H1 (cell line): ENCODE results near the gene OLR1. TPM values are rescaled to one million over a fixed set of nuclear protein-coding genes. Genes with fewer than 3 reads are reported as not detected.

Source experiments
- CTCF ChIA-PET: fragments of 300-600 bp; sonication (Branson Sonifier 250); formaldehyde crosslinking; loops from one replicate; lab custom pipeline; 2021; ENCODE audit not compliant: partially characterized antibody; lab: Charles Lee
- POLR2A ChIA-PET: fragments of 300-600 bp; sonication (Branson Sonifier 250); formaldehyde crosslinking; loops from one replicate; lab custom pipeline; 2021; ENCODE audit warnings: inconsistent platforms; ENCODE audit not compliant: partially characterized antibody; lab: Charles Lee
- DNase-seq, 2 experiments: peaks; one replicate each; pipeline versions ENCODE4 v3.0.0 to v3.0.0-alpha.2; 2010 to 2022; ENCODE audit warnings: low spot score in 2 of 2, low read depth in 1 of 2, mixed read lengths in 1 of 2
- FAIRE-seq: peaks from 2 replicates; lab custom pipeline; 2011; peaks lifted over from hg19 to GRCh38; lab: Jason Lieb, UNC
- H2AFZ ChIP-seq: 2 replicates; pipeline ENCODE4 v1.8.1; 2012; ENCODE audit warnings: low read length, inconsistent platforms
- H2AK5ac ChIP-seq: 2 replicates; pipeline ENCODE4 v1.6.1; 2013; ENCODE audit warnings: low read depth, low read length
- H2BK120ac ChIP-seq: replicated peaks from 2 replicates; pipeline ENCODE3; 2013; ENCODE audit warnings: low read depth, low read length, inconsistent platforms
- H2BK12ac ChIP-seq: 2 replicates; pipeline ENCODE4 v1.6.1; 2013; ENCODE audit warnings: low read depth, low read length
- H2BK15ac ChIP-seq: 2 replicates; pipeline ENCODE4 v1.6.1; 2013; ENCODE audit warnings: low read length
- H2BK20ac ChIP-seq: 2 replicates; pipeline ENCODE4 v1.6.1; 2013; ENCODE audit warnings: low read length
- H2BK5ac ChIP-seq: 2 replicates; pipeline ENCODE4 v1.6.1; 2013; ENCODE audit warnings: low read depth, low read length
- H3K14ac ChIP-seq: 2 replicates; pipeline ENCODE4 v1.6.1; 2013; ENCODE audit warnings: inconsistent platforms; ENCODE audit not compliant: insufficient read length
- H3K18ac ChIP-seq: 2 replicates; pipeline ENCODE4 v1.6.1; 2013; ENCODE audit warnings: low read length; ENCODE audit errors: extremely low read depth
- H3K23ac ChIP-seq: 2 replicates; pipeline ENCODE4 v1.6.1; 2013; ENCODE audit warnings: inconsistent platforms; ENCODE audit not compliant: insufficient read length
- H3K23me2 ChIP-seq: 2 replicates; pipeline ENCODE4 v1.6.1; 2013; ENCODE audit warnings: low read depth, low read length
- H3K27ac ChIP-seq: 2 replicates; pipeline ENCODE4 v1.6.1; 2011; ENCODE audit warnings: low read depth, low read length, inconsistent platforms
- H3K27me3 ChIP-seq, 4 experiments: replicated peaks in 1 of 4; 1 replicate in 1 of 4; 2 replicates in 3 of 4; pipeline versions ENCODE4 v1.6.1 to v1.8.1; 2011 to 2013; ENCODE audit warnings: low read length in 3 of 4, mild to moderate bottlenecking in 3 of 4, inconsistent platforms in 2 of 4, mixed read lengths in 2 of 4, moderate library complexity in 1 of 4; ENCODE audit not compliant: control insufficient read depth in 3 of 4, insufficient read depth in 3 of 4; ENCODE audit errors: extremely low read depth in 1 of 4
- H3K36me3 ChIP-seq, 4 experiments: 2 replicates each; pipeline versions ENCODE4 v1.6.1 to v1.8.1; 2011 to 2013; ENCODE audit warnings: mild to moderate bottlenecking in 4 of 4, low read length in 3 of 4, moderate library complexity in 2 of 4, control low read depth in 1 of 4, inconsistent platforms in 1 of 4; ENCODE audit not compliant: insufficient read depth in 4 of 4, control insufficient read depth in 2 of 4
- H3K4ac ChIP-seq: replicated peaks from 2 replicates; pipeline ENCODE3; 2013; ENCODE audit warnings: low read length, low read depth, mixed read lengths, inconsistent platforms; ENCODE audit not compliant: insufficient read length
- H3K4me1 ChIP-seq, 4 experiments: replicated peaks in 1 of 4; 1 replicate in 1 of 4; 2 replicates in 3 of 4; pipeline versions ENCODE4 v1.6.1 to v1.8.1; 2011 to 2013; ENCODE audit warnings: low read length in 3 of 4, inconsistent platforms in 2 of 4, mixed read lengths in 1 of 4; ENCODE audit not compliant: insufficient read depth in 4 of 4, control insufficient read depth in 3 of 4
- H3K4me2 ChIP-seq, 2 experiments: 2 replicates each; pipeline versions ENCODE4 v1.6.1 to v1.8.1; 2011 to 2013; ENCODE audit warnings: low read depth in 2 of 2, low read length in 2 of 2, control low read depth in 1 of 2, inconsistent platforms in 1 of 2, mild to moderate bottlenecking in 1 of 2; ENCODE audit not compliant: insufficient read depth in 1 of 2
- H3K4me3 ChIP-seq, 4 experiments: fragments of 200-600, 300-600 bp in 1 of 4; sonication (generic), shearing (Covaris generic), sonication (Bioruptor Twin) in 1 of 4; 2 replicates each; pipeline versions ENCODE4 v1.5.1 to v1.8.1; 2011 to 2016; ENCODE audit warnings: low read length in 4 of 4, low read depth in 3 of 4, control low read depth in 2 of 4, inconsistent platforms in 2 of 4, mild to moderate bottlenecking in 2 of 4, mixed read lengths in 1 of 4, moderate library complexity in 1 of 4; ENCODE audit not compliant: insufficient read depth in 2 of 4; ENCODE audit errors: extremely low read depth in 1 of 4
- H3K56ac ChIP-seq: replicated peaks from 2 replicates; pipeline ENCODE3; 2013; ENCODE audit warnings: low read depth, mild to moderate bottlenecking, mixed read lengths, low read length, inconsistent platforms; ENCODE audit not compliant: insufficient read length
- H3K79me1 ChIP-seq: 2 replicates; pipeline ENCODE4 v1.6.1; 2013; ENCODE audit warnings: low read depth, low read length, control low read depth
- H3K79me2 ChIP-seq, 2 experiments: 2 replicates each; pipeline versions ENCODE4 v1.6.1 to v1.8.1; 2012 to 2013; ENCODE audit warnings: low read length in 2 of 2, mild to moderate bottlenecking in 2 of 2, inconsistent platforms in 1 of 2; ENCODE audit not compliant: insufficient read depth in 2 of 2, control insufficient read depth in 1 of 2
- H3K9ac ChIP-seq, 4 experiments: replicated peaks in 1 of 4; 1 replicate in 1 of 4; 2 replicates in 3 of 4; pipeline versions ENCODE4 v1.6.1 to v1.8.1; 2011 to 2013; ENCODE audit warnings: low read depth in 3 of 4, low read length in 3 of 4, control low read depth in 2 of 4, mild to moderate bottlenecking in 2 of 4, moderate library complexity in 2 of 4, inconsistent platforms in 1 of 4; ENCODE audit errors: extremely low read depth in 1 of 4
- H3K9me3 ChIP-seq, 2 experiments: 2 replicates each; pipeline versions ENCODE4 v1.6.1 to v1.8.1; 2012 to 2013; ENCODE audit warnings: mild to moderate bottlenecking in 2 of 2, moderate library complexity in 2 of 2, control low read depth in 1 of 2, inconsistent platforms in 1 of 2, low read depth in 1 of 2, low read length in 1 of 2, mixed read lengths in 1 of 2; ENCODE audit not compliant: insufficient read depth in 2 of 2
- H4K20me1 ChIP-seq, 2 experiments: replicated peaks in 1 of 2; 2 replicates each; pipeline versions ENCODE3 to v1.8.1; 2011 to 2013; ENCODE audit warnings: inconsistent platforms in 2 of 2, low read length in 2 of 2, mild to moderate bottlenecking in 1 of 2; ENCODE audit not compliant: insufficient read depth in 2 of 2, control insufficient read depth in 1 of 2
- H4K5ac ChIP-seq: 2 replicates; pipeline ENCODE4 v1.6.1; 2013; ENCODE audit warnings: low read length, low read depth, mixed read lengths, inconsistent platforms; ENCODE audit not compliant: insufficient read length
- H4K8ac ChIP-seq: 2 replicates; pipeline ENCODE4 v1.8.0; 2013; ENCODE audit warnings: mild to moderate bottlenecking, moderate library complexity, low read length, inconsistent platforms; ENCODE audit not compliant: insufficient read depth; ENCODE audit errors: extremely low read depth
- H4K91ac ChIP-seq: replicated peaks from 2 replicates; pipeline ENCODE3; 2013; ENCODE audit warnings: low read length, mixed read lengths, inconsistent platforms; ENCODE audit not compliant: insufficient read length
- CEBPB ChIP-seq: IDR thresholded peaks from 2 replicates; pipeline ENCODE4 v1.6.1; 2012; ENCODE audit warnings: low read depth, low read length
- CREB1 ChIP-seq: IDR thresholded peaks from 2 replicates; pipeline ENCODE4 v1.6.1; 2012; ENCODE audit warnings: inconsistent platforms
- EGR1 ChIP-seq: IDR thresholded peaks from 2 replicates; pipeline ENCODE4 v1.6.1; 2011; ENCODE audit warnings: low read depth, low read length, borderline replicate concordance
- EP300 ChIP-seq, 2 experiments: IDR thresholded peaks; 1 replicate in 1 of 2; 2 replicates in 1 of 2; pipeline ENCODE4 v1.6.1; 2011 to 2012; ENCODE audit warnings: low read depth in 2 of 2, low read length in 2 of 2, mild to moderate bottlenecking in 2 of 2, borderline replicate concordance in 1 of 2, inconsistent platforms in 1 of 2, moderate library complexity in 1 of 2
- HDAC2 ChIP-seq, 2 experiments: fragments of 300-600 bp in 1 of 2; sonication (generic) in 1 of 2; IDR thresholded peaks; 2 replicates each; pipeline ENCODE4 v1.6.1; 2011 to 2012; ENCODE audit warnings: low read depth in 2 of 2, low read length in 2 of 2, mild to moderate bottlenecking in 2 of 2, moderate library complexity in 2 of 2, borderline replicate concordance in 1 of 2, inconsistent platforms in 1 of 2
- MAFK ChIP-seq: IDR thresholded peaks from 2 replicates; pipeline ENCODE4 v1.6.1; 2012; ENCODE audit warnings: low read depth, mild to moderate bottlenecking, improper control_type of control experiment, low read length
- NRF1 ChIP-seq: IDR thresholded peaks from 2 replicates; pipeline ENCODE4 v1.6.1; 2011; ENCODE audit warnings: mild to moderate bottlenecking, low read depth, low read length, improper control_type of control experiment
- POLR2AphosphoS5 ChIP-seq: IDR thresholded peaks from 2 replicates; pipeline ENCODE4 v1.6.1; 2011; ENCODE audit warnings: low read depth, low read length
- RAD21 ChIP-seq, 2 experiments: IDR thresholded peaks in 1 of 2; conservative IDR thresholded peaks in 1 of 2; 2 replicates each; pipeline ENCODE4 v1.6.1; 2011; ENCODE audit warnings: low read depth in 2 of 2, low read length in 2 of 2, improper control_type of control experiment in 1 of 2, inconsistent platforms in 1 of 2, mild to moderate bottlenecking in 1 of 2, moderate library complexity in 1 of 2
- SAP30 ChIP-seq: fragments of 300-600 bp; sonication (generic); IDR thresholded peaks from 2 replicates; pipeline ENCODE4 v1.7.1; 2012; ENCODE audit warnings: low read length, moderate library complexity, mild to moderate bottlenecking, inconsistent platforms; ENCODE audit not compliant: insufficient read depth, insufficient replicate concordance
- SRF ChIP-seq: IDR thresholded peaks from 2 replicates; pipeline ENCODE4 v1.6.1; 2011; ENCODE audit warnings: mild to moderate bottlenecking, low read depth, low read length, moderate library complexity
- SUZ12 ChIP-seq: fragments of 200-600 bp; sonication (generic); IDR thresholded peaks from 2 replicates; pipeline ENCODE4 v1.6.1; 2012; ENCODE audit warnings: mild to moderate bottlenecking, inconsistent platforms, low read length, moderate library complexity, mixed read lengths
- TCF12 ChIP-seq: IDR thresholded peaks from 2 replicates; pipeline ENCODE4 v1.6.1; 2011; ENCODE audit warnings: low read depth, mild to moderate bottlenecking, low read length
- YY1 ChIP-seq: IDR thresholded peaks from 2 replicates; pipeline ENCODE4 v1.6.1; 2011; ENCODE audit warnings: low read depth, mild to moderate bottlenecking, low read length
- WGBS, 2 experiments: shearing (Covaris generic) in 1 of 2; methylation state at CpG; one replicate each; pipeline versions ENCODE4 v1.1.6 to v1.1.7; 2013 to 2015; ENCODE audit warnings: low lambda C conversion rate in 2 of 2, mixed read lengths in 2 of 2, inconsistent platforms in 1 of 2, low coverage in 1 of 2, missing lambda C conversion rate in 1 of 2; ENCODE audit not compliant: insufficient replicate concordance in 2 of 2, insufficient coverage in 1 of 2, insufficient read length in 1 of 2; ENCODE audit errors: extremely low coverage in 1 of 2, missing lambda C conversion rate in 1 of 2; 5-methylcytosine and 5-hydroxymethylcytosine counted together
- polyA plus RNA-seq, 7 experiments: library from polyadenylated mRNA; depleted of rRNA in 3 of 7; stranded (reverse) in 5 of 7; unstranded in 2 of 7; fragments of >200 nt in 5 of 7; fragments of 200-250 nt in 2 of 7; gene quantifications; 1 replicate in 5 of 7; 2 replicates in 1 of 7; 4 replicates in 1 of 7; pipeline versions ENCODE4 v1.2.1 to v1.2.3, GENCODE V29; 2011 to 2013; ENCODE audit warnings: missing spikeins in 2 of 7, mixed read lengths in 2 of 7
- total RNA-seq: library from RNA; stranded (reverse); fragmentation: NEBNext Ultra II Directional; extraction: Animal tissue kit (Norgen Biotek cat#: 25700); gene quantifications from 2 replicates; pipeline ENCODE4 v1.2.1, GENCODE V29; 2021

The OLR1 gene
- total and polyA plus RNA-seq, 2 of the 8 experiments (the other 6 are each of a cell fraction or from before 2014, with no cell fraction given), result not detected

- DNase-seq (no peak), FAIRE-seq (no peak)
- Histone ChIP-seq H4K91ac (no peak overlapping the region), H3K79me1 (no peaks in the 10 kb centered on the region), H4K8ac (no peak overlapping the region), H2BK5ac (no peak overlapping the region), H3K23me2 (no peaks in the 10 kb centered on the region), H3K18ac (no peak overlapping the region), H3K4me1 (no peaks in the 10 kb centered on the region), H4K5ac (no peak overlapping the region), H2BK12ac (no peak overlapping the region), H2AFZ (no peak overlapping the region), H3K56ac (no peak overlapping the region), H3K27ac (no peak overlapping the region), H2BK120ac (no peak overlapping the region), H2BK15ac (no peak overlapping the region), H3K27me3 (no peaks in the 10 kb centered on the region), H2AK5ac (no peak overlapping the region), H3K4me2 (no peak overlapping the region), H3K79me2 (no peaks in the 10 kb centered on the region), H3K4ac (no peak overlapping the region), H3K23ac (no peak overlapping the region), H3K9me3 (no peaks in the 10 kb centered on the region), H3K14ac (no peak overlapping the region), H2BK20ac (no peak overlapping the region), H3K9ac (no peak overlapping the region), H4K20me1 (no peaks in the 10 kb centered on the region), H3K36me3 (no peaks in the 10 kb centered on the region), H3K4me3 (no peak overlapping the region)
- ChIA-PET POLR2A (no interaction called here), CTCF (interaction anchor here (3.6 kb wide), 1 partner anchor 12 kb away, joined by 13 read pairs; no protein-coding TSS in a partner anchor)
- 0% methylated on average over 1 of the region's 1 CpG; no CpG with 5 or more reads in 1 of the 2 experiments for WGBS, 2 experiments
- TF ChIP-seq RAD21 (IDR thresholded peaks at IDR 0.05 in 1 of 2, conservative IDR thresholded peaks at IDR 0.05 in 1 of 2; ENCODE audit: low read depth in 2 of 2, low read length in 2 of 2) (no peak), POLR2AphosphoS5 (no peak), SUZ12 (no peak), NRF1 (no peak), YY1 (no peak), CEBPB (no peak), SAP30 (no peak), CREB1 (no peak), SRF (no peak), EP300 (IDR thresholded peaks at IDR 0.05; ENCODE audit: borderline replicate concordance in 1 of 2, low read depth in 2 of 2, low read length in 2 of 2) (no peak), MAFK (no peak), HDAC2 (IDR thresholded peaks at IDR 0.05; ENCODE audit: borderline replicate concordance in 1 of 2, low read depth in 2 of 2, low read length in 2 of 2) (no peak), EGR1 (no peak), TCF12 (no peak)
Measured at GRCh38 chr12:10165421-10165820, 6.5 kb downstream of the OLR1 start.
